Gastrocnemius medialis (tissue), 4 donors: ENCODE data around the gene GPRIN3.

Experiments
- POLR2A ChIP-seq, 2 donors: fragments of 450-650 bp; IDR thresholded peaks; one replicate each; pipeline ENCODE4 v1.6.1; 2017; ENCODE audit warnings: antibody characterized with exemption in 2 of 2, mild to moderate bottlenecking in 2 of 2, moderate library complexity in 2 of 2
- TF ChIP-seq, protein P1 (sequence below), 5 experiments: fragments of 450-650 bp in 3 of 5; fragments of 200-600 bp in 2 of 5; sonication (generic) in 2 of 5; IDR thresholded peaks in 4 of 5; conservative IDR thresholded peaks in 1 of 5; 1 replicate in 4 of 5; 2 replicates in 1 of 5; pipeline ENCODE4 v1.5.1; 2016 to 2019; ENCODE audit warnings: antibody characterized with exemption in 5 of 5, mild to moderate bottlenecking in 3 of 5, moderate library complexity in 3 of 5

DNA sequence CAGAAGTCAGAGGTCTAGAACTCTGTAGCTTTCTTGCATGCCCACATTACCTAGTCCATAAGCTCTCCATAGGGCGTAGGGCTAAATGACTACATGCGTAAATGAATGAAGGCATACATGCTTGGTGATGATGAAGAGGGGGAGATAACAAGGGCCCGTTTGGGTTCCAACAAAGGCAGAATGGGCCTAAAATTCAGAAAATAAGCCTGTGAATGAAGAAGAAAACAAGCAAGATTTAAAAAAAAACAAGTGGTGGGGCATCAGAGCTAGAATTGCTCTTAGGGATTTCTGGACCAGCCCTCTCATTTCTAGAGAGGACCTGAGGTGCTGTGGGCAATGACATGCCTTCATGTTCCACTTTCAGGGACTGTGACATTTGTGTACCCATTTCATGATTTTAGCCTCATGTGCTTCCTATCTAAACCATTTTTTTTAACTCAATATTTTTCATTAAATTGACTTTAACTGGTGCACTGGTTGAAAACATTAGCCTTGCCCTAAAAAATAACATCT, 12.1 kb downstream of the GPRIN3 start:
- TF ChIP-seq, protein P1, sequence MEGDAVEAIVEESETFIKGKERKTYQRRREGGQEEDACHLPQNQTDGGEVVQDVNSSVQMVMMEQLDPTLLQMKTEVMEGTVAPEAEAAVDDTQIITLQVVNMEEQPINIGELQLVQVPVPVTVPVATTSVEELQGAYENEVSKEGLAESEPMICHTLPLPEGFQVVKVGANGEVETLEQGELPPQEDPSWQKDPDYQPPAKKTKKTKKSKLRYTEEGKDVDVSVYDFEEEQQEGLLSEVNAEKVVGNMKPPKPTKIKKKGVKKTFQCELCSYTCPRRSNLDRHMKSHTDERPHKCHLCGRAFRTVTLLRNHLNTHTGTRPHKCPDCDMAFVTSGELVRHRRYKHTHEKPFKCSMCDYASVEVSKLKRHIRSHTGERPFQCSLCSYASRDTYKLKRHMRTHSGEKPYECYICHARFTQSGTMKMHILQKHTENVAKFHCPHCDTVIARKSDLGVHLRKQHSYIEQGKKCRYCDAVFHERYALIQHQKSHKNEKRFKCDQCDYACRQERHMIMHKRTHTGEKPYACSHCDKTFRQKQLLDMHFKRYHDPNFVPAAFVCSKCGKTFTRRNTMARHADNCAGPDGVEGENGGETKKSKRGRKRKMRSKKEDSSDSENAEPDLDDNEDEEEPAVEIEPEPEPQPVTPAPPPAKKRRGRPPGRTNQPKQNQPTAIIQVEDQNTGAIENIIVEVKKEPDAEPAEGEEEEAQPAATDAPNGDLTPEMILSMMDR (IDR thresholded peaks at IDR 0.05 in 4 of 5, conservative IDR thresholded peaks at IDR 0.05 in 1 of 5): no peak
- TF ChIP-seq POLR2A (IDR thresholded peaks at IDR 0.05): no peak
